Activated T-cell treated with anti-CD3 and anti-CD28 coated beads, Interleukin-2, amount 50 U/mL, for 1 hour (primary cell): ENCODE data around the gene TOP3A.

Experiments
- DNase-seq: peaks from one replicate; pipeline ENCODE4 v3.0.0-alpha.2; 2020

TOP3A gene

DNA sequence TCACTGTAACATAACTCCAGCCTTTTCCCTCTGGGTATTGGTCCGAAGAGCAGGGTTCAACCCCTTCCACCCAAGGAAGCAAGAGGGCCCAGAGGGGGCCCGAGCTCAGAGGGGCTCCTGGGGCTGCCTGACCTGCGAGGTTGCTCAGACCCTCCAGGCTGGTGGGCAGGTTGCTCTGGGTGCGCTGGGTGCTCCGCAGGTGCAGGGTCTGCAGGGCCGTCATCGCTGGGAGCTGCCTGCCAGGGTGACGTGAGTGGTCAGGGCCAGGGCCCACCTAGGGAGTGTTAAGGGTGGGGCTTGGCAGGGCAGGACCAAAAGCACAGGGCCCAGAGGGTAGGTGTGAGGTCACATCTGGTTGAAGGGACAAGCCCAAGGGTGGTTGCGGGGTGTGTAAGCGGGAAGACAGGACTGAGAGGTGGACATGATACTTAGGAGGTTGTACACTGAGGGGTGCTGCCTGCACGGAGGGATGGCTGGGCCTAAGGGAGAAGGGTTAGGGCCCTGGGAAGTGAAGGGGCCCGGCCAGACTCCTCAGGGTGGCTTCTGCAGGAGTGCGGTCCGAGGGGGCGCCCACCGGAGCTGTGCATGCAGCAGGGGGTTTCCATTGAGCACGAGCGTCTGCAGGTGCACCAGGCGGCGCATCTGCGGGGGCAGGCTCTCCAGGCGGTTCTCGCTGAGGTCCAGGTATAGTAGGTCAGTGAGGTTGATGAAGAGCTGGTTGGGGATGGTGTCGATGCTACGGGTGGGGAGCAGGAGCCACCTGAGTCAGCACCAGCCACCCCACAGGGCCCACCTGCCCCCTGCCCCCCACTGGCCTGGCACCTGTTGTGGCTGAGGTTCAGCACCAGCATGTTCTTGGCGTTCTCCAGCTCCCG, 60.6 kb downstream of the TOP3A start:
- DNase-seq, result no peak

DNA sequence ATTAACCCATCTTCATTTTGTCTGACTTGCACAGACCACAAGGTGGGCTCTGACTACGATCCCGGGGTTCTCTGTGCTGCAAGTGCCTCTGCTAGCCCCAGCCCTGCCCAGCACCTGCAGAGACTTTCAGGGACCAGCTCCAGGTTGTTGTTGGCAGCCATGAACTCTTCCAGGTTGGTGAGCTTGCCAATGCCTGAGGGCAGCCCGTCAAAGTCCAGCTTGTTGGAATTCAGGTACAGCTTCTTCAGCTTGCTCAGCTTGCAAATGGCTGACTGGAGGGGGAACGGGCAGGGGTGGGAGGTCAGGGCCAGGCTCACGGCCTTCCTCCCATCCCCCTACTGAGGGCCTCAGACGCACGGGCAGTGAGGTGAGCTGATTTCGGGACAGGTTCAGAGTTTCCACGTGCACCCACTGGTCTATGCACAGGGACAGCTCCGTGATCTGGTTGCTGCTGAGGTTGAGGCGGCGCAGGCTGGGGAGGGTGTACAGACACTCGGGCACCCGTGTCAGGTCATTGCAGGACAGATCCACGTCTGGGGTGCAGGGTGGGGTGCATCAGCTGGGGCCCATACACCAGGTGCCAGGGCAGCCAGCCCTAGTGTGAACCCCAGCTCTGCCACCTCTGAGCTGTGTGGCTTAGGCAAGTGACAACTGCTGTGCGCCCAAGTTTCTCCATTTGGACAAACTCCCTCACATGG, 61.5 kb downstream of the TOP3A start:
- DNase-seq, result no peak

DNA sequence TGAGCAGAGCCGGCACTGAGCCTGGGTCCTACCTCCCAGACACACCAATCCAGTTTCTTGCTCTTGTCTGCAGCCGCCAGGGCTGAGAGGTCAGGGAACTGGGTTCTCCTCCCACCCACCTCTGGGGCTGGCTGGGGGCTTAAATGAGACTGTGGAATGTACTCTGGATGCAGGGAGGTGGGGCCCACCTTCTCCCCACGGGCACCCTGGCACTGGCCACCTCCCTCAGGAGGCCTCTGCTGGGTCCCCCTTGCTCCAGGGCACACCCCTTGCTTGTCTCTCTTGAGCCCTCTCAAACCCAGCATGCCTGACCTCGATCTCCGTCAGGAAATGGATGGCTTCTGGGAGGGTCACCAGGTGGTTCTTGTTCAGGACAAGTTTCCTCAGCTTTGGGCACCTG, 62.6 kb downstream of the TOP3A start:
- no peak for DNase-seq

DNA sequence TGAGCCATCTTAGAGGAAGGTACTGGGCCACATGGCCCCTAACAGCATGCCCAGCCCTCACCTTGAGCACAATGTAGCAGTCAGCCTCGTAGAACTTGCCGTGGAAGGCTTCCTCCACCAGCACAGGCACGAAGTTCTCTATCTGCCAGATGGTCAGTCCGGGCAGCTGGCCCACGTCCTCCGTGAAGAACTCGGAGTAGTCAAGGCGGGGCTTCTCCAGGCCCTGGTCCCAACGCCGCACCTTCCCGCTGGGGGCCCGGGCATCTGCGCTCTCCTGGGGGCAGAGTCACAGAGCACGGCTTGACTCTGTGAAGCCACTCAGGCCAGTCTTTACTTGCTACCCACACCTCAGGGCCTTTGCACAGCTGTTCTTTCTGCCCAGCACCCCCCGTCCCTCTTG, 63.6 kb downstream of the TOP3A start:
- DNase-seq, result no peak

GRCh38 chr17:18250708-18251107, 64.1 kb downstream of the TOP3A start:
- DNase-seq, result no peak

DNA sequence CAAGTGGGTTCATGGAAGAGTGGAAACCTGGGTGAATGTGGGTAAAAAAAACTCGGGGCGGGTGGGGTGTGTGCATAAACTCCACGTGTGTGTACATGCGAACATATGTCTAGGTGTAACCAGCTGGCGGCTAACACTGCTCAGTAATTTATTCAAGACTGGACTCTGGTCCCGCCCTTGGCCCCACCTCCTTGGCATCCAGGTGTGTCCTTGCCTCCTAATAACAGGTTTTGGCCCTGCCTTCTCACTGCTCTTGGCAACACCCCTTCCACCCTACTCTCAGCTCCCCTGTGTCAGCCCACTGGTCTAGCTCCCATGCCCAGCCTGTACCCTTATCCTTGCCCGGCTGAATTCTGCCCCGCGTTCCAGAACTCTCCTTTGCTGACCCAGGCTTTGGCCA, 64.5 kb downstream of the TOP3A start:
- no peak for DNase-seq

GRCh38 chr17:18248811-18249210, 66.0 kb downstream of the TOP3A start:
- no peak for DNase-seq

DNA sequence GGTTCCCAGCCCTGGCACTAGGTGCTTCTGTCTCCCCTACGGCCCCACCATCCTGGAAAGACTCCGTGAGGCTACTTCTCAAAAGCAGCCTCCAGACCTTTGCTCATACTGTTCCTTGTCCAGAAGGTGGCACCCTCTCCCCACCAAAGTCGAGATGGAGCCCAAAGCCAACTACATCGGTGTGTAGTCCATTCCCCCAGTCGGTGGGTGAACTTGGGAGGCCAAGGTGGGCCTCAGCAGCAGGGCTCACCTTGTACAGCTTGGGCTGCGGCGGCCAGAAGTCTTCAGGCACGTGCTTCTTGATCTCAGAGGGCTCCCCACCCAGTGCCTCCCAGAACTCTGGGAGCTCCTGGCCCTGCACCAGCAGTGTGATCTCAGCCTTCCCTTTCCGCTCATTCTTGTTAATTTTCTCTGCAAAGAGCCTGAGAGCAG, 66.5 kb downstream of the TOP3A start:
- peak; percentile 70 for DNase-seq

DNA sequence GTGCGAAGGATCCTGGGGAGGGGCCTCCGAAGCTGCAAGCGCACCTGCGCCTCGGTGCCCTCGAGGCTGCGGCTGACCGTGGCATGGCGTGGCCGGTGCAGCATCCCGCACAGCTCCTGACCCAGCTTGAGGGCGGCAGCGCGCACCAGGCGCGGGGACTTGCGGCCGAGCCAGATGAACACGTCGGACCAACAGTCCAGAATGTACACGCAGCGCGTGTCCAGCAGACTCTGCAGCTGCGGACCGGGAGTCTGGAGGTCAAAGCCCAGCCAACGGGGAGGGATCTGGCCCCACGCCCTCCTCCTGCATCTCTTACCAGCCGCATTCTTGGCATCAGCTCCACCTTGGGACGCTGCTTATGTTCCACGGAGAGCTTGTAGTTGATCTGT, 67.2 kb downstream of the TOP3A start:
- DNase-seq, result no peak

DNA sequence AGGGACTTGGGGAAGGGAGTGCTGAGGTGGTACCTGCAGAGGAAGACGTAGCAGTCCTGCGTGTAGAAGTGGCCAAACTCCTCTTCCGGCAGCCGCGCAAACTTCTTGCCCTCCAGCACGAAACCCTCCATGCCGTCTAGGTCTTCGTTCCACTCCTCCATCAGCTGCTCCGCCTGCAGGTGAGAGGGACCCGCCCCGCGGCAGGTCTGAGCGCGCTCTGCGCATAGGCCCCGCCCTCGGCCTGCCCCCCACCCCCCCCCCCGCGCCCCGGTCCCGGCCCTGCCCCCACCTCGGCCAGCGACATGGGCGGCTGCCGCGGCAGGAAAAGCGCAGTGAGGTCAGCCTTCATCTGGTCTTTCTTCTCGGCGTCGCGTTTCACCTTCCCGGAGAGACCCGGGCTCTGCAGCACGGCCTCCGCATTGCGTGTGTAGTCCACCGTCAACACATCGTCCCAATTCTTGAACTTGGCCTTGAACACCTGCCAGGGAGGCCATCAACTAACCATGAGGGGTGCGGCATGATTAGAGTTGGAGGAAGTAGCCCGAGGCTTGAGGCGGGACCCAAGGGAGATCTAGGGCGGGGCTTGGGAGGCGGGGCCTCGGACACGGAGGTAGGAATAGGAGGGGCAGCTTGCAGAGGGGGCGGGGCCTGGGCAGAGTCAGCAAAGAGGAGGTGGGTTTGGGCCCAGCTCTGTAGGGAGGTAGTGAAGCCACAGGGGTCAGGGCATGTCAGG, 67.7 kb downstream of the TOP3A start:
- DNase-seq, result no peak

- DNase-seq, result no peak
Observed at GRCh38 chr17:18246109-18246725, 68.6 kb downstream of the TOP3A start.

DNA sequence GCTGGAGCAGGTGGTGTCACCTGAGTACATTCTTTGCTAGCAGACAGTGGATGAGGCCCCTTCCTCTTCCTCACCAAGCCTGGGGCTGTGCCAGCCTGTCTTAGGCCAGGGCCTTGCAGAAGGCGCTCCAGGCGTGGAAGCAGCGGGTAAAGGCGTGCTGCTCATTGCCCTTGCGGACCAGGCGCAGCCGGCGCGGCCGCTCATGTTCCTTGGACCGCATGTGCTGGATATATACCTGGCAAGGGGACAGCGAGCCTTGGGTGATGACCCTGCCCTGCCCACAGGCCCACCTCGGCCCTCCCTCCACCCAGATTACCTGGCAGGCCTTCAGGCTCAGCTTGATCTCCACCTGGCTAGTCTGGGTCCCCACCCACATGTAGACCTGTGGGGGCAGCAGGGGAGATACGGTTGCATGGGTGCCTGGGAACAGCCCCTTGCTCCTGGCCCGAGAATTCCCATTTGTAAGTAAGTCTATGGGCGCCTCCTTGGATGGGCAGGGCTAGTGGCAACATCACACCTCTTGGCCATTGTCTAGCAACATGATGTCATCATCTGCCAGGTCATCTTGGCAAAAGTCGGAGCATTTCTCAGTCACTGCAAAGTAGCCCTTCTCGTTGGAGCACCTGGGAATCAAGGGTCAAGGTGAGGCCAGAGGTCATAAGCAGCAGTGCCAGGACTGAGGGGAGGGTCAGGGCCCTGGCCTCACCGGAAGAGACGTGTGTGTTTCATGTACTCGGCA, 69.6 kb downstream of the TOP3A start:
- DNase-seq, result no peak

- DNase-seq, result no peak
Observed at GRCh38 chr17:18241229-18241871, 73.4 kb downstream of the TOP3A start.

GRCh38 chr17:18240449-18240848, 74.3 kb downstream of the TOP3A start:
- DNase-seq, result no peak

- no peak for DNase-seq
Observed at GRCh38 chr17:18238299-18238698, 76.5 kb downstream of the TOP3A start.

GRCh38 chr17:18237461-18237860, 77.3 kb downstream of the TOP3A start:
- no peak for DNase-seq

DNA sequence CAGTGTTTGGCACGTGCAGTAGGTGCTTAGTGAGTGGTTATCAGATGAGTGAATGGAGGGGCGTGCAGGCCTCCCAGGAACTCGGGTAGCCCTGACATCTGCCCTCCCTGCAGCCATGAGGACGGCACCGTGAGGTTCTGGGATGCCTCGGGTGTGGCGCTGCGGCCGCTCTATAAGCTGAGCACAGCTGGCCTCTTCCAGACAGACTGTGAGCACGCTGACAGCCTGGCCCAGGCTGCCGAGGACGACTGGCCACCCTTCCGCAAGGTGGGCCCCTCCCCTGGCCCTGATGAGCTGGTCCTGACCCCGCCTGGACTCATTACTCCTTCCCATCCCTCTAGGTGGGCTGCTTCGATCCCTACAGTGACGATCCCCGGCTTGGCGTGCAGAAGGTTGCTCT, 78.3 kb downstream of the TOP3A start:
- DNase-seq, result no peak

GRCh38 chr17:18235743-18236256, 79.0 kb downstream of the TOP3A start:
- DNase-seq, result no peak

DNA sequence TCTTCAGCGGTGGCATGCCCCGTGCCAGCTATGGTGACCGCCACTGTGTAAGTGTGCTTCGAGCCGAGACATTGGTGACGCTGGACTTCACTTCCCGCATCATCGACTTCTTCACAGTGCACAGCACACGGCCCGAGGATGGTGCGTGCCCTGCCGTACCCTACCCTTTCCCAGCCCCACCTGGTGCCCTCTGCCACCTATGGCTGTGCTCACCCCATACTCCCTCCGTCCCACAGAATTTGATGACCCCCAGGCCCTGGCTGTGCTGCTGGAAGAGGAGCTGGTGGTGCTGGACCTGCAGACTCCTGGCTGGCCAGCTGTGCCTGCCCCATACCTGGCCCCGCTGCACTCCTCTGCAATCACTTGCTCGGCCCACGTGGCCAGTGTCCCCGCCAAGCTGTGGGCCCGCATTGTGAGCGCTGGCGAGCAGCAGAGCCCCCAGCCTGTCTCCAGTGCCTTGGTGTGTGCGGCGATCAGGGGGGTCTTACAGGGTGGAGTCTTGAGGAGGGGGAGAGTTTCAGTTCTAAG, 79.9 kb downstream of the TOP3A start:
- DNase-seq, result no peak

DNA sequence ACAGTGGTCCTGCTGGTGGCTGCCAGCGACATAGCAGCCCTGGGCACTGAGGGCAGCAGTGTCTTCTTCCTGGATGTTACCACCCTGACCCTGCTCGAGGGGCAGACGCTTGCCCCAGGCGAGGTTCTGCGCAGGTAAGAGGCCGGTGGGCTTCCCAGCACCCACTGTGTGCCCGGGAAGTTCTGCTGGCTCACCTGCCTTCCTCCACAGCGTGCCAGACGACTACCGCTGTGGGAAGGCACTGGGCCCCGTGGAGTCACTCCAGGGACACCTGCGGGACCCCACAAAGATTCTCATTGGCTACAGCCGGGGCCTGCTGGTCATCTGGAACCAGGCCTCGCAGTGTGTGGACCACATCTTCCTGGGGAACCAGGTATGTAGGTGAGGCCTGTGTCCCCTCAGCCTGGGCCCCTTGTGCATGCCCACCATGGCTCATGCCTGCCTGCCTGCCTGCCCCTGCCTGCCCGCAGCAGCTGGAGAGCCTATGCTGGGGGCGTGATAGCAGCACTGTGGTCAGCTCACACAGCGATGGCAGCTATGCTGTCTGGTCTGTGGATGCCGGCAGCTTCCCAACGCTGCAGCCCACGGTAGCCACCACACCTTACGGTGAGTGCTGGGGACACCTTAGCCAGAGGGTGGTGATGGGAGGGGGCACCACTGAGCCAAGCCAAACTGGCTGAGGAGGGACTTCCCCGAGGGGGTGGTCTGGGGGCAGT, 80.8 kb downstream of the TOP3A start:
- no peak for DNase-seq

GRCh38 chr17:18231164-18231563, 83.6 kb downstream of the TOP3A start:
- no peak for DNase-seq
